HG03135 (cell line): Measurements from ENCODE around the gene TACC3.

ENCODE experiments used
- ATAC-seq: cut with Tn5 transposase; IDR thresholded peaks from one replicate; pipeline ENCODE4 v1.9.1; 2021; ENCODE audit warnings: mild to moderate bottlenecking, moderate library complexity; ENCODE audit not compliant: unreplicated experiment

Gene TACC3

DNA sequence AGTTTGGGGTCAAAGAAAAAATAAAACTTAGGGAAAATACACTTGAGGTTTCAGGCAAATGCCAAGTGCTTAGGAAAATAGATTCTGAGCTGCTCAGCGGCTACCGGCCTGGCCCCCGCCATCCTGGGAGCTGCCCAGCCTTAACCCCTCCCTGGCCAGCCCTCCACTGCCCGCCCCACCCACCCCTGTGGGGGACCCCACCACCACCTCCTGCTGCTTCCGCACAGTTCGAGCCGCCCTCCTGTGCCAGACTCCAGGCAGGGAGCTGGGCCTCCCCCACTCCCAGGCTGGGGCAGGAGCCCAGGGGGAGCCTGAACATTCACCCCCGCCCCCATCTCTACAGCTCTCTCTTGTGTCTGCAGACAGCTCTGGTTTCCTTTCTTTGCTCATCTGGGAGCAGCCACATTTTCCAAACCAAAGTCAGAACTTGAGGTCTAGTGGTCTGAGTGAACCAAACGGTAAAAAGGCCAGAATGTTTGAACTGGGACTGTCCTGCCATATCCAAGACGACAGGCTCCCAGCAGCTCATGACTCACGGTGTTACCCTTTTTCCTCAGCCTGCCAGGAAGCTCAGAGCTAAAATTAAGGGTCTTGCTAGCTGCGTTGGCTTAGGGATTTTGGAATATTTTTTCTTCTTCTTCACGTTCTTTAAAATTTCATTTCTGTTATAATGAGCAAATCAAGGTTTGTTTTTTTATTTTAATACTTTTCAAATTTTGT lies 67.1 kb downstream of the TACC3 start:
- no peak for ATAC-seq

DNA sequence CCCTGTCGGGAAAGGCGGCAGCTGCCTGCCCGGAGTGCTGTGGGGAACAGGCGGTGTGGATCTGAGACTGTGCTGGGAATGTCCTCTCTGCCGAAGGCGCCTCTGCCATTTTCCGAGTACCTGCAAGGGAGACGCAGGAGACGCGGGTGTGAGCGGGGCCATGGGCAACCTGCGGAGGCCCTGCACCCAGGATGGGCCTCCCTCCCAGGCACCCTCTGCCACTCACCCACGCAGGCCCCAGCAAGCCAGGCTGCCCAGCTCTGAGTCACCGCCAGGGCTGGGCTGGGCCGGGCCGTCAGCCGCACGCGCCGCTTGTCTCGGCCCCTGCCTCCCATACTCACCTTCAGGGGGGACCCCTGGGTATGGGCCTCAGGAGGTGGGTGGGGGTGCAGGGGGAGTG lies 68.2 kb downstream of the TACC3 start:
- ATAC-seq = no peak

DNA sequence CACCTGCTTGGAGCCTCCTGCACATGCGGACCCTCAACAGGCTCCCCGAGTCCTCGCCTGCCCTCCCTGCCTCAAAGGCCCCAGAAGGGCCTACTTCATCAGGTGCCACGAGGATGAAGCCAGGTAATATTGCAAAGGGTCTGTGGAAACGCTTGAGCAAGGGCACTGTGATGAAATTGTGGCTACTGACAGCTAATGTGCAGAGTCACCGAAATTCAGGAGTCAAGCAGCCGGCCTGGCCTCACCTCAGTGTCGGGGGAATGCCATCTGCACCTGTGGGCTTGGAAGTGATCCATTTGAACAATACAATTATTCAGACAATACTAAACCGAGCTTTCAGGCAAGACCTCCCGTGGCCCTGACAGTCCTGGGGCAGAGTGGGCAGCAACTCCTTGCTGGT lies 68.7 kb downstream of the TACC3 start:
- ATAC-seq = no peak

DNA sequence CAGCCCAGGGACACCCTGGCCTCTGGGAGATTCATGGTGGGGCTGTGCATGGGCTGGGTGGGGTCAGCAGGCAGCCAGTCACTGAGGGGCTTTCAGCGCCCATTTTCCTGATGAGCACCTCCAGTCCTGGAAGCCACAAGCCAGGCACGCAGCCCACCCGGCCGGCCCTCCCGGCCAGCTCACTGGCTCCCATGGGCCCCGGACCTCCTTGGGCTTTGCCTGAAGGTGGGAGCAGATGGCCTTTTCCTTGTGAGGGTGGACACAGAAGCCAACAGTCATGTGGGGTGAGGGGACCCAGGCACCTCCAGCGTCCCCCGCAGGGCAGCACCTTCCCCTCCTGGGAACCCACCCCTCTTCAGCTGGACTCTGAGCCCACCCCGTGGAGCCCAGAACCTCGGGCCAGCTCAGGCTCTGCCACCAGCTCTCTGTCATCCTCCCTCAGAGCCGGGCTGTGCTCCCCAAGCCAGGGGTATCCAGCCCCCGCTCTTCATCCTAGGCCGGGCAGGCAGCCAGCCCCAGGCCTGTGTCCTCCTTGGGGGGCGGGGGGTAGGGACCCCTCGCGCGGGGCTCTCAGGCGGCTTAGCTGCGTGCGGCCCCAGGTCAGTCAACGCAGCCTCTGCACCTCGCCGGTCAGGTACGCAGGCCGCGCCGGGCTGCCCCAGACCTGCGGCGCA lies 71.0 kb downstream of the TACC3 start:
- no peak for ATAC-seq

DNA sequence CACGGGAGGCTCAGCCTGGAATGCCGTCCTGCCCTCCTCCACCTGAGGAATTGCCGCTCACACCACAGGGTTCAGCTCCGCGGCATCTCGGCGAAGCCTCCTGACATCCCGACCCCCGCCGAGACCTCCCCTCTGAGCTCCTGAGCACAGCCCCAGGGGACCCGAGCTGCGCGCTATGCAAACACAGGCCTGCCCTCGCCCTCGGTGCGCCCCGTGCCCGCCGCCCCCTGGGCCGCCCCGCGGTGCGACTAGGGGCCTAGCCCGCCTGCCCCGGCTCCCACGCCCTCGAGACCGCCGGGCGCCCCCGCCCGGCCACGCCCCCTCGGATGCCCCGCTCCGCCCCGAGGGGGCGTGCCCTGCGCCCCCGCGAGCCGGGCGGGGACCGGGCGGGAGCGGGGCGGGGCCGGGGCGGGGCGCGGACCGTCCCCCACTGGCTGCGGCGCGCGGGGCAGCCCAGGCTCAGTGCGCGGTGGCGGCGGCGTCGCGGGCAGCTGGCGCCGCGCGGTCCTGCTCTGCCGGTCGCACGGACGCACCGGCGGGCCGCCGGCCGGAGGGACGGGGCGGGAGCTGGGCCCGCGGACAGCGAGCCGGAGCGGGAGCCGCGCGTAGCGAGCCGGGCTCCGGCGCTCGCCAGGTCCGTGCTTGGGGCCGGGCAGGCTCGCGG lies 71.6 kb downstream of the TACC3 start, which contains the start of gene FGFR3:
FGFR3 (plus strand) TSS at position 462 of the 664 bp plus-strand sequence. CDS start 642 bp downstream, outside the sequence.
- ATAC-seq = no peak

DNA sequence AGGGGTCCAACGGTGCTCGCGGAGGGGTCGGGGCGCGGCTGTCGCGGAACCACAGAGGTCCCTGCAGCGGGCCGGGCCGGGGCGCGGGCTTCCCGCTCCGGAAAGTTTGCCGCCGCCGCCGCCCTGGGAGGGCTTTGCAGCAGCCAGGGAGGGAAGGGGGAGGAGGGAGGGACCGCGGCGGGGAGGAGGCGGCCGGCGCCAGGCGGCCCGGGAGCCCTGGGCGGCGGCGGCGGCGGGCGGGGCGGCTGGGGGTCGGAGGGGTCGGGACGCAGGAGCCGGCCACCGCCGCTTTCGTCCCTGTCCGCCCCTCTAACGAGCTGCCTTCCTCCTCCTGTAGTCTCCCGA lies 72.1 kb downstream of the TACC3 start:
- no peak for ATAC-seq

GRCh38 chr4:1793940-1794808 lies 72.9 kb downstream of the TACC3 start:
- ATAC-seq = no peak
